Ishikawa (cell line): ENCODE results near the gene TRIM61.

ENCODE experiments used
- FOXM1 ChIP-seq: IDR thresholded peaks from 2 replicates; pipeline ENCODE4 v1.6.1; 2012; ENCODE audit warnings: low read depth, borderline replicate concordance
- TAF1 ChIP-seq: IDR thresholded peaks from 2 replicates; pipeline ENCODE4 v1.6.1; 2012; ENCODE audit warnings: low read depth, mild to moderate bottlenecking
- ZBTB7A ChIP-seq: IDR thresholded peaks from 2 replicates; pipeline ENCODE4 v1.6.1; 2012; ENCODE audit warnings: low read depth
- TF ChIP-seq, protein P1 (sequence below): IDR thresholded peaks from 2 replicates; pipeline ENCODE4 v1.6.1; 2012; ENCODE audit warnings: low read depth, mild to moderate bottlenecking

DNA sequence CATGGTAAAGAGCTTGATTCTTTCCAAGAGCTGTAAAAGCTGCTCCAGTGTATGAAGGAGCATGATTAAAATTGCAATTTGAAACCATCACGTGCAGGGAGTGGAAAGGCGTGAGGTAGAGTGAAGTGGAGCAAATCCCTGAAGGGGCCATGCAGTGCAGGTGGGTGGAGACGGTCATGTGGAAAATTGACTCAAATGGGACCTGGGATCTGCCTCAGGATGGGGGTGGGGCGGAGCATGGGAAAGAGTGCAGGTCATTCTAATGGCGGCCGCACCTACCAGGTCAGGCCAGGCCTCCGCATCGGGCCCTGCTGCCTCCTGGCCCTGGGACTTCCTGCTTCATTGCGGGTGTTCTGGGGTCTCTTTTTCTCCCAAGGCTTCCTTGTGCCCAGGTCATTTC, 29.0 kb upstream of the TRIM61 start:
- TF ChIP-seq FOXM1 (no peak), ZBTB7A (no peak), TAF1 (no peak)
- TF ChIP-seq, protein P1, sequence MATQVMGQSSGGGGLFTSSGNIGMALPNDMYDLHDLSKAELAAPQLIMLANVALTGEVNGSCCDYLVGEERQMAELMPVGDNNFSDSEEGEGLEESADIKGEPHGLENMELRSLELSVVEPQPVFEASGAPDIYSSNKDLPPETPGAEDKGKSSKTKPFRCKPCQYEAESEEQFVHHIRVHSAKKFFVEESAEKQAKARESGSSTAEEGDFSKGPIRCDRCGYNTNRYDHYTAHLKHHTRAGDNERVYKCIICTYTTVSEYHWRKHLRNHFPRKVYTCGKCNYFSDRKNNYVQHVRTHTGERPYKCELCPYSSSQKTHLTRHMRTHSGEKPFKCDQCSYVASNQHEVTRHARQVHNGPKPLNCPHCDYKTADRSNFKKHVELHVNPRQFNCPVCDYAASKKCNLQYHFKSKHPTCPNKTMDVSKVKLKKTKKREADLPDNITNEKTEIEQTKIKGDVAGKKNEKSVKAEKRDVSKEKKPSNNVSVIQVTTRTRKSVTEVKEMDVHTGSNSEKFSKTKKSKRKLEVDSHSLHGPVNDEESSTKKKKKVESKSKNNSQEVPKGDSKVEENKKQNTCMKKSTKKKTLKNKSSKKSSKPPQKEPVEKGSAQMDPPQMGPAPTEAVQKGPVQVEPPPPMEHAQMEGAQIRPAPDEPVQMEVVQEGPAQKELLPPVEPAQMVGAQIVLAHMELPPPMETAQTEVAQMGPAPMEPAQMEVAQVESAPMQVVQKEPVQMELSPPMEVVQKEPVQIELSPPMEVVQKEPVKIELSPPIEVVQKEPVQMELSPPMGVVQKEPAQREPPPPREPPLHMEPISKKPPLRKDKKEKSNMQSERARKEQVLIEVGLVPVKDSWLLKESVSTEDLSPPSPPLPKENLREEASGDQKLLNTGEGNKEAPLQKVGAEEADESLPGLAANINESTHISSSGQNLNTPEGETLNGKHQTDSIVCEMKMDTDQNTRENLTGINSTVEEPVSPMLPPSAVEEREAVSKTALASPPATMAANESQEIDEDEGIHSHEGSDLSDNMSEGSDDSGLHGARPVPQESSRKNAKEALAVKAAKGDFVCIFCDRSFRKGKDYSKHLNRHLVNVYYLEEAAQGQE: no peak
